ENCODE data around the gene NPAS2.

Gene NPAS2

GRCh38 chr2:101040072-101040471, 220.1 kb downstream of the NPAS2 start:
- no peak for DNase-seq
- in situ Hi-C loops (cut with MboI; ENCODE audit: low pct_unique_long_range_greater_than_20kb, low sequenced_read_pairs) = no loop called here

GRCh38 chr2:101040761-101041160, 220.8 kb downstream of the NPAS2 start:
- DNase-seq = no peak
- in situ Hi-C loops (cut with MboI; ENCODE audit: low pct_unique_long_range_greater_than_20kb, low sequenced_read_pairs) = no loop called here

- in situ Hi-C loops (cut with MboI; ENCODE audit: low pct_unique_long_range_greater_than_20kb, low sequenced_read_pairs) = no loop called here
- DNase-seq = peak; percentile 32
Observed at GRCh38 chr2:101041413-101041812, 221.5 kb downstream of the NPAS2 start.

GRCh38 chr2:101045330-101045729, 225.4 kb downstream of the NPAS2 start:
- in situ Hi-C loops (cut with MboI; ENCODE audit: low pct_unique_long_range_greater_than_20kb, low sequenced_read_pairs) = no loop called here
- no peak for DNase-seq

Measured in KBM-7 (cell line).